Keratinocyte (primary cell): ENCODE results near the gene NOS1AP. TPM values are rescaled to one million over a fixed set of nuclear protein-coding genes. Genes with fewer than 3 reads are reported as not detected.

Source experiments
- DNase-seq: peaks from one replicate; pipeline ENCODE4 v3.0.0-alpha.2; 2011; ENCODE audit warnings: low read depth, missing footprints, low spot score
- FAIRE-seq: peaks from 2 replicates; lab custom pipeline; 2011; peaks lifted over from hg19 to GRCh38; lab: Jason Lieb, UNC
- H2AFZ ChIP-seq: 2 replicates; pipeline ENCODE4 v1.6.0; 2012; ENCODE audit warnings: low read length, control low read depth, inconsistent platforms; ENCODE audit not compliant: control insufficient read depth
- H3K27ac ChIP-seq: 2 replicates; pipeline ENCODE4 v1.5.1; 2011; ENCODE audit warnings: low read length; ENCODE audit not compliant: control insufficient read depth, insufficient read depth
- H3K27me3 ChIP-seq: 3 replicates; pipeline ENCODE4 v1.6.0; 2011; ENCODE audit warnings: low read length; ENCODE audit not compliant: control insufficient read depth, insufficient read depth; ENCODE audit errors: extremely low read depth
- H3K36me3 ChIP-seq, 2 experiments: 2 replicates in 1 of 2; 3 replicates in 1 of 2; pipeline ENCODE4 v1.5.1; 2011; ENCODE audit warnings: low read length in 2 of 2, mild to moderate bottlenecking in 1 of 2; ENCODE audit not compliant: control insufficient read depth in 2 of 2, insufficient read depth in 2 of 2; ENCODE audit errors: extremely low read depth in 1 of 2
- H3K4me1 ChIP-seq: 3 replicates; pipeline ENCODE4 v1.5.1; 2011; ENCODE audit warnings: low read length; ENCODE audit not compliant: control insufficient read depth, insufficient read depth; ENCODE audit errors: extremely low read depth
- H3K4me2 ChIP-seq: 3 replicates; pipeline ENCODE4 v1.6.0; 2011; ENCODE audit warnings: low read depth, low read length; ENCODE audit not compliant: control insufficient read depth, insufficient read depth; ENCODE audit errors: extremely low read depth
- H3K4me3 ChIP-seq, 3 experiments: fragments of 200-600 bp in 1 of 3; sonication (generic) in 1 of 3; 2 replicates in 2 of 3; 3 replicates in 1 of 3; pipeline ENCODE4 v1.5.1; 2011 to 2016; ENCODE audit warnings: low read length in 3 of 3, mild to moderate bottlenecking in 3 of 3, control low read depth in 2 of 3, inconsistent platforms in 1 of 3, low read depth in 1 of 3, mixed read lengths in 1 of 3, mixed run types in 1 of 3, moderate library complexity in 1 of 3; ENCODE audit not compliant: control insufficient read depth in 2 of 3, insufficient read depth in 2 of 3; ENCODE audit errors: extremely low read depth in 1 of 3
- H3K79me2 ChIP-seq: 2 replicates; pipeline ENCODE4 v1.6.0; 2012; ENCODE audit warnings: low read length; ENCODE audit not compliant: control insufficient read depth, insufficient read depth
- H3K9ac ChIP-seq: 3 replicates; pipeline ENCODE4 v1.6.0; 2011; ENCODE audit warnings: low read length; ENCODE audit not compliant: control insufficient read depth, insufficient read depth; ENCODE audit errors: extremely low read depth
- H3K9me1 ChIP-seq: 3 replicates; pipeline ENCODE4 v1.6.0; 2011; ENCODE audit warnings: low read length; ENCODE audit not compliant: control insufficient read depth, insufficient read depth; ENCODE audit errors: extremely low read depth
- H3K9me3 ChIP-seq: 2 replicates; pipeline ENCODE4 v1.5.1; 2012; ENCODE audit warnings: low read depth, low read length; ENCODE audit not compliant: control insufficient read depth
- H4K20me1 ChIP-seq: 3 replicates; pipeline ENCODE4 v1.6.0; 2011; ENCODE audit warnings: low read length; ENCODE audit not compliant: control insufficient read depth, insufficient read depth; ENCODE audit errors: extremely low read depth
- EZH2 ChIP-seq: IDR thresholded peaks from one replicate; pipeline ENCODE4 v1.6.1; 2012; ENCODE audit warnings: inconsistent platforms, mild to moderate bottlenecking, low read length, moderate library complexity
- dilution Hi-C: fragments of 300-500 bp; cut with MboI; formaldehyde crosslinking; loops from one replicate; pipeline ENCODE4 v1.7.0; 2020; ENCODE audit warnings: low sequenced_read_pairs; ENCODE audit not compliant: extremely low pct_ligation_motif_present
- polyA plus RNA-seq, 5 experiments: library from polyadenylated mRNA; depleted of rRNA in 3 of 5; stranded (reverse) in 3 of 5; stranded (forward) in 1 of 5; unstranded in 1 of 5; fragments of >200 nt; gene quantifications; 1 replicate in 1 of 5; 2 replicates in 3 of 5; 3 replicates in 1 of 5; pipeline versions ENCODE4 v1.2.1 to v1.2.3, GENCODE V29; 2011 to 2012; ENCODE audit warnings: missing spikeins in 2 of 5, low read depth in 1 of 5, low replicate concordance in 1 of 5
- TF ChIP-seq, protein P1 (sequence below), 3 experiments: IDR thresholded peaks in 1 of 3; conservative IDR thresholded peaks in 1 of 3; optimal IDR thresholded peaks in 1 of 3; 2 replicates in 2 of 3; 3 replicates in 1 of 3; pipeline versions ENCODE3 to v1.5.1; 2011; ENCODE audit warnings: low read length in 3 of 3, mild to moderate bottlenecking in 3 of 3, moderate library complexity in 2 of 3, control low read depth in 1 of 3, inconsistent platforms in 1 of 3; ENCODE audit not compliant: insufficient read depth in 2 of 3; ENCODE audit errors: extremely low read depth in 1 of 3

NOS1AP gene
- polyA plus RNA-seq, 1 donor (not counting 4 experiments of a cell fraction or from before 2014, with no cell fraction given) = not detected

GRCh38 chr1:162113419-162113818 lies 43.9 kb downstream of the NOS1AP start:
- Histone ChIP-seq H3K27me3 (peaks cover 3% of the 10 kb centered on the region), H3K4me1 (no peaks in the 10 kb centered on the region), H3K36me3 (no peaks in the 10 kb centered on the region), H2AFZ (no peak overlapping the region), H3K4me3 (no peak overlapping the region), H3K27ac (no peak overlapping the region), H3K4me2 (no peak overlapping the region), H3K9me1 (no peaks in the 10 kb centered on the region), H3K9ac (no peak overlapping the region), H3K79me2 (no peaks in the 10 kb centered on the region), H3K9me3 (no peaks in the 10 kb centered on the region), H4K20me1 (no peaks in the 10 kb centered on the region)
- no peak for FAIRE-seq
- TF ChIP-seq, protein P1, sequence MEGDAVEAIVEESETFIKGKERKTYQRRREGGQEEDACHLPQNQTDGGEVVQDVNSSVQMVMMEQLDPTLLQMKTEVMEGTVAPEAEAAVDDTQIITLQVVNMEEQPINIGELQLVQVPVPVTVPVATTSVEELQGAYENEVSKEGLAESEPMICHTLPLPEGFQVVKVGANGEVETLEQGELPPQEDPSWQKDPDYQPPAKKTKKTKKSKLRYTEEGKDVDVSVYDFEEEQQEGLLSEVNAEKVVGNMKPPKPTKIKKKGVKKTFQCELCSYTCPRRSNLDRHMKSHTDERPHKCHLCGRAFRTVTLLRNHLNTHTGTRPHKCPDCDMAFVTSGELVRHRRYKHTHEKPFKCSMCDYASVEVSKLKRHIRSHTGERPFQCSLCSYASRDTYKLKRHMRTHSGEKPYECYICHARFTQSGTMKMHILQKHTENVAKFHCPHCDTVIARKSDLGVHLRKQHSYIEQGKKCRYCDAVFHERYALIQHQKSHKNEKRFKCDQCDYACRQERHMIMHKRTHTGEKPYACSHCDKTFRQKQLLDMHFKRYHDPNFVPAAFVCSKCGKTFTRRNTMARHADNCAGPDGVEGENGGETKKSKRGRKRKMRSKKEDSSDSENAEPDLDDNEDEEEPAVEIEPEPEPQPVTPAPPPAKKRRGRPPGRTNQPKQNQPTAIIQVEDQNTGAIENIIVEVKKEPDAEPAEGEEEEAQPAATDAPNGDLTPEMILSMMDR (optimal IDR thresholded peaks at IDR 0.05 in 1 of 3, IDR thresholded peaks at IDR 0.05 in 1 of 3, conservative IDR thresholded peaks at IDR 0.05 in 1 of 3; ENCODE audit: extremely low read depth in 1 of 3, insufficient read depth in 2 of 3, low read length in 3 of 3) = no peak
- TF ChIP-seq EZH2 = no peak
- dilution Hi-C loops = no loop called here
- no peak for DNase-seq

DNA sequence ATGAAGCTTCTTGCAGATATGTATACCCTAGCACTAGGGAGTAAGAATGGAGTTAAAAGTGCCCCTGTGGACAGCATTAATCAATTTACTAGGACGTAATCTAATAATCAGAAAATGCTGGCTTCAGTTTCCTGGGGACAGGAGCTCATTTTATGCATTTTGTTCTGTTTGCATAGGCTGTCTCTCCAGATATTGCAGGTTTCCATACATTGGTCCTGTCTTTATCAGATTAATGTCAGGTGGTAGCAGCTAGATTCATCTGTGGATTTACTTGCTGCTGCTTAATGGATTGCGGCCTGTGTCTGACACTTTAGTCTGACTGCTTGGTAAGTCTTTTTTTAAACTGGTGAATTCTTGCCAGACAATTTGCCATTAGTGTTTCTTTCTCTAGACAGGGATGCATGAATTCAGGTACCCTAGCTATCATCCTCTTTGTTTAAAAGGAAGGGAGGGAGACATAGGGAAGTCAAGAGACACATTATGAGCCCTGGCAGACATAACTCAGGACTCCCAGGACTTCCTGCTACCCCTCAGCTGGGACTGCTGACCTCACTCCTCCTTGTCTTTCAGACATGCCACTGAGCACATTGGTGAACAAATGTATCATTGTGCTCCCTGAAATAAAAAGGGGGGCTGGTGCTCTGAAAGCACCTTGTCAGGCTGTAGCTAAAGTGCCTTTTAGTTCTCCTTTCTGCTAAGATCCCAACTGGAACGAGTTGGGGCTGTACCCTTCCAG lies 47.7 kb downstream of the NOS1AP start:
- TF ChIP-seq, protein P1 (optimal IDR thresholded peaks at IDR 0.05 in 1 of 3, IDR thresholded peaks at IDR 0.05 in 1 of 3, conservative IDR thresholded peaks at IDR 0.05 in 1 of 3; ENCODE audit: extremely low read depth in 1 of 3, insufficient read depth in 2 of 3, low read length in 3 of 3) = no peak
- TF ChIP-seq EZH2 = no peak
- no peaks in the 10 kb centered on the region for H3K36me3 ChIP-seq
- no peak overlapping the region for H3K27ac ChIP-seq
- H3K9me1 ChIP-seq = no peaks in the 10 kb centered on the region
- H3K27me3 ChIP-seq = no peaks in the 10 kb centered on the region
- no peak for FAIRE-seq
- no peak overlapping the region for H3K4me3 ChIP-seq
- H2AFZ ChIP-seq = no peak overlapping the region
- no peak for DNase-seq
- dilution Hi-C loops = no loop called here
- no peaks in the 10 kb centered on the region for H3K79me2 ChIP-seq
- H4K20me1 ChIP-seq = no peaks in the 10 kb centered on the region
- H3K9me3 ChIP-seq = no peaks in the 10 kb centered on the region
- H3K9ac ChIP-seq = no peak overlapping the region
- no peak overlapping the region for H3K4me2 ChIP-seq
- H3K4me1 ChIP-seq = no peaks in the 10 kb centered on the region
